Stimulated activated CD8-positive, alpha-beta memory T cell treated with anti-CD3 and anti-CD28 coated beads, Interleukin-12 subunit alpha, Interleukin-12 subunit beta, amount 100 ng/mL, for 4 hours (primary cell): ENCODE results near the gene ARHGAP19.
A peak's percentile ranks its signal among the peaks of the same experiment; 100 is the strongest.
"Not testable (repeated sequence)": the region's sequence is repeated elsewhere in the genome, so short reads cannot be mapped to it uniquely, and the experiment has no call there.

Experiments
- DNase-seq: peaks from one replicate; pipeline ENCODE4 v3.0.0-alpha.2; 2020; ENCODE audit warnings: low read depth

The ARHGAP19 gene

GRCh38 chr10:97321032-97321803, 28.8 kb upstream of the ARHGAP19 start:
- DNase-seq = no peak

GRCh38 chr10:97320480-97321031, 28.1 kb upstream of the ARHGAP19 start:
- no peak for DNase-seq

GRCh38 chr10:97319671-97320479, 27.4 kb upstream of the ARHGAP19 start:
- peak; percentile 44 for DNase-seq

GRCh38 chr10:97318772-97319651, 26.6 kb upstream of the ARHGAP19 start, which contains the start of gene FRAT1:
Gene FRAT1, plus strand, starts transcription at chr10:97319271. Its CDS starts 183 bp downstream, at chr10:97319454.
- peak; percentile 82 for DNase-seq

GRCh38 chr10:97314671-97315070, 22.2 kb upstream of the ARHGAP19 start:
- no peak for DNase-seq

GRCh38 chr10:97312897-97313296, 20.5 kb upstream of the ARHGAP19 start:
- DNase-seq = no peak

- DNase-seq = no peak
Measured at GRCh38 chr10:97311111-97311626, 18.7 kb upstream of the ARHGAP19 start.

GRCh38 chr10:97307866-97308780, 15.7 kb upstream of the ARHGAP19 start:
- DNase-seq = no peak

- DNase-seq = no peak
Measured at GRCh38 chr10:97307441-97307840, 15.0 kb upstream of the ARHGAP19 start.

- no peak for DNase-seq
Measured at GRCh38 chr10:97302088-97302791, 9.8 kb upstream of the ARHGAP19 start.

GRCh38 chr10:97300980-97301379, 8.5 kb upstream of the ARHGAP19 start:
- no peak for DNase-seq

- DNase-seq = no peak
Measured at GRCh38 chr10:97298223-97298571, 5.8 kb upstream of the ARHGAP19 start.

- DNase-seq = no peak
Measured at GRCh38 chr10:97297556-97298222, 5.3 kb upstream of the ARHGAP19 start.

- no peak for DNase-seq
Measured at GRCh38 chr10:97292862-97293198, 393 bp upstream of the ARHGAP19 start.

- no peak for DNase-seq
Measured at GRCh38 chr10:97291357-97292096, 910 bp downstream of the ARHGAP19 start.

- not testable (repeated sequence) for DNase-seq
Measured at GRCh38 chr10:97290576-97291356, 1.7 kb downstream of the ARHGAP19 start.

GRCh38 chr10:97290076-97290475, 2.4 kb downstream of the ARHGAP19 start:
- not testable (repeated sequence) for DNase-seq

- no peak for DNase-seq
Measured at GRCh38 chr10:97280783-97281182, 11.7 kb downstream of the ARHGAP19 start.
